KBM-7 (cell line): ENCODE data around the gene SCN2B.

Experiments
- DNase-seq: peaks from one replicate; pipeline ENCODE4 v3.0.0-alpha.2; 2015
- in situ Hi-C: fragments of 300-500 bp; cut with MboI; formaldehyde crosslinking; loops from 2 replicates; pipeline ENCODE4 v1.14.3; 2020; ENCODE audit warnings: low sequenced_read_pairs, low pct_unique_long_range_greater_than_20kb, mixed read lengths

Gene SCN2B

DNA sequence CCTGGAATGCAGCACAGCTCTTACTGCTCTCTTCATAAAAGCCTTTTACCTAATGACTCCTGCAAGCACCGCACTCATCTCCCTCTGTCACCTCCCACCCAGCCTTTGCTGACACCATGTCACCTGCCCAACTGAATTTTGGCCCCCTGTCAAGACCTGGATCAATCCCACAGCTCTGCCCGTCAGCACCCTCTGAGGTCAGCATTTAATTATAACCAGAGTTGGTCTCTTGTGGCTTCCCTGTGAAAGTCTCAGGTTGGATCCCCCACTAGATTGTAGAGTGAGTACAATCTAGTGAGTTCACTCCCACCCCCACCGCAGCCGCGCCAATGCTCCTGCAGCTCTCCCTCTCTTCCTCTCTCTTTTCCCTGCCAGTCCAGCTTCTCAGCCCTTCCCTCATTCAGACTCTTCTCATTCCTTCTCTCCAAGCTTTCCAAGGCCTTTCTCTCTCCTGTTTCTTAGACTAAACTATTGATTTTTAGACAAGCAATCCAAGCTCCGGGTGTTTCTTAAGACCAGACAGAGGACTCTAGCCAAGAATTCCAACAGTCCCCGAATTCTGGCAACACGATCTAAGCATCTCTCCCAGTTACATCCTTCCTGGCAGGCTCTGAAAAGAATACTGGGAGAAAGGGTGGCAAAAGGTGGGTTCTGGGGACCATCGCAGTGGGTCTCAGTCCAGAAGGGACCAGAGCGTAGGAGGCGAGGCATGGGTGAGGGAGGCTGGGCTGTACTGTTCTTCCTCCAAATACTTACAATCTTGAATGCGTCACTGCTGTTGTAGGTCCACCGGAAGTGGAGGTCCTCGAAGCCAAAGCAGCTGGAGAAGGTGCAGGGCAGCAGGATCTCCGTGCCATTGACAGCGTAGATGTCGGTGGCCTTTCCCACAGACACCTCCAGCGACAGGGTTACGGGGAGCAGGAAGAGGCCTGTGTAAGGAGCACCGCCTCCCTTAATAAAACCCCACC lies 31.9 kb downstream of the SCN2B start:
- no peak for DNase-seq
- in situ Hi-C loops = no loop called here

DNA sequence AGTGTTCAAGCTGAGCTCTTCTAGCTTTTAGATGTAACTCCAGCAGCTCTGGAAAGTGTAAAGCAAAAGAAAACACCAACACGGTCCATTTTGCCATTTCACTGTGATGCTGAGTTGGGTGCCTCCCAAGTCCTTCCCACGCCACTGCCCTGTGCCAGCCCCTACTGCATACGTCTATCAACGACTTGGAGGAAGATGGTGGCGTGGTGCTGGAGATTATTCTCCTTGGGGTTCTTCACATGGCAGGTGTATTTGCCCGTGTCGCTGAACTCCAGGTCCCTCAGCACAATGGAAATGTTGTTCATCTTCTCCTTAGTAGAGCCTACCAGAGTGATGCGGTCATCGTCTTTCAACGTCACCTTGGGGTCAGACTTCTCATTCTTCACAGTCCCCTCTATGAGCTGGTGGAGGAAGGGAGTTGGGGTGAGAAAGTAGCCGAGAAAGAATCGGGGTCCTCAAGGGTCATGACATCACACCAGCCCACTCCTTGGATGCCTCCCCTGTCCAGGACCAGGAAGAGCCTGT lies 32.7 kb downstream of the SCN2B start:
- in situ Hi-C loops = no loop called here
- no peak for DNase-seq

DNA sequence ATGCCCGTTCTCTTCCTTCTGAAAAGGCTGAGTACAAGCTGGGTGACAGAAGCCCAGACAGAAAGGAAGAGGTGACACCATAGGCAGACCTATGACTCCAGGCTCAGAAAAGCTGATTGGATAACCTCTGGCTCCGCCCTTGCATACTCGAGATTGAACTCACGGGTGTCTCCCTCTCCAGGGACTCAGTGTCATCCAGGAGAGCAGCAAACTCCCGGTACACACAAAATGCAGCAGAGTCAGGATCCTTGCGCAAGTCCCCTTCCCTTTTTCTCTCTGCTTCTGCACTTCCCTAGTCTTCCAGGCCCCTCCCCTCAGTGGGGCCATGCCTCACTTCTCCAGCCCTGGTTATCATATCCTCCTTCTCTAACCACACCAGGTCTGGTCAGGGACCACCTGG lies 33.6 kb downstream of the SCN2B start:
- DNase-seq = peak; percentile 76
- in situ Hi-C loops = no loop called here

GRCh38 chr11:118142081-118142480 lies 34.4 kb downstream of the SCN2B start:
- no peak for DNase-seq
- in situ Hi-C loops = no loop called here

GRCh38 chr11:118139578-118139977 lies 36.9 kb downstream of the SCN2B start:
- DNase-seq = no peak
- in situ Hi-C loops = no loop called here

GRCh38 chr11:118138839-118139420 lies 37.5 kb downstream of the SCN2B start:
- in situ Hi-C loops = no loop called here
- DNase-seq = no peak

- DNase-seq = no peak
- in situ Hi-C loops = no loop called here
Measured at GRCh38 chr11:118136801-118137200, 39.6 kb downstream of the SCN2B start.

DNA sequence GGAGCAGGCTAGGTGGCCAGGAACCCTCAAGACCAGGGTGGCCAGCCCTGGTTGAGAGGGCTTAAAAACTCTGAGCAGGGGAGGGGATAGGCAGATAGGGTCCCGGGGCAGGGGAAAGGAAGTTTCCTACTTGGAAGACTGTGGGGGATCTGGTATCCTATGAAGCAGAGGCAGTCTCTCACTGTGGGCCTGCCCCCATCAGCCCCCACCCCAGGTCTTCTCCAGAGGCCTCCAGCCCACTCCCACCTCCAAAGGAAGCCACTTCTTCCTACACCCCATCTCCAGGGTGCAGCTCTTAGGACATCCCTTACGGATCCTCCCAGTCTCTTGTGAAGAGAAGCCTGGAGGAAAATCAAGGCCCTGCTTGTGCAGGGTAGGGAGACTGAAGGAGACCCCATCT lies 40.1 kb downstream of the SCN2B start:
- in situ Hi-C loops = no loop called here
- no peak for DNase-seq

DNA sequence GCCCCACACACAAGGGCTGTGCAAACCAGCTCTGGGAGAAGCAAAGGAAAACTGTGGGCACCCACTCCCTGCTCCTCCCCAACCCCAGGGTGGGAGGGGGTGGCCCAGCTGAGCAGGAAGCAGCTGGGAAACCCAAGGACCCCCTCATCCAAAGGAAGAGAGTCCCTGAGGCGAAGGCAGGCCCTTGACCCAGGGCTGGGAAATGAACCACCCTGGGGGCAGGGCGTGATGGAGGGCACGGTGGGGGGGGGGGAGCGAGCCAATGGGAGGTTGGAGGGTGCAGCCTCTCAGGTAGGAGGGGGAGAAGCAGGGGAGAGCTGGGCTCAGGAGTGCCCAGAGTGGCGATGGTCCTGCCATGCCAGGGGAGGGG lies 40.7 kb downstream of the SCN2B start:
- DNase-seq = no peak
- in situ Hi-C loops = no loop called here

DNA sequence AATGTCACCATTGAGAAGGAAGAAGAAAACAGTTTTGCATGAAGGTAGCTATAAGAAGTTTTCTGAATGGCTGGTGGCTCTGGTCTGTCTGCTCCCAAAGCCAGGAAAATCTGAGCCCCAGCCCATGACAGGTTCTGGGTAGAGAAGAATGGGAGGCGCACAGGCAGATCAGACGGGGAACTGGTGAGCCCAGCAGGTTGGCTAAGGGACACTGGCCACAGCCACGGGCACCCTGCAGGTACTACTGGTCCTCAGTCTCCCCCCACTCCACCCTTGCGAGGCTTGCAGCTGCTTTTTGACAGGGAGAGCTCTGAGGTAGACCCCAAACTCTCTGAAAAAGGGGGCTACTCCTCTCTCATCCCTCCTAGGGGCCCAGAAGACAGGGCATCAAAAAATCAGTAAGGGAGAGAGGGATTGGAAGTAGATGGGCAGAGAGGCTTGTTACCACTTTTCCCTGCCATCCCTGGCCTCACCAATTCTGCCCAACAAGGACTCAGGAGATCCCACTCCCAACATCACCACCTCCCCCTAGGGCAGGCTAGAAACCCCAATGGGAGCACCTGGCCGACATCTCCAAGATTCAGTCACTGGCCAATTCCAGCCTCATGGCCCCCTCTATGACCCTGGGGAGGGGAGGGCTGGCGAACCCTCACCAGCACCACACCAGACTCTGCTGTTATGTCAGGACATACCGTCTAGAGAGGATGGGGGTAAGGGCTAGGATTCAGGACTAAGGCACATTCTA lies 41.2 kb downstream of the SCN2B start:
- in situ Hi-C loops = no loop called here
- DNase-seq = no peak

DNA sequence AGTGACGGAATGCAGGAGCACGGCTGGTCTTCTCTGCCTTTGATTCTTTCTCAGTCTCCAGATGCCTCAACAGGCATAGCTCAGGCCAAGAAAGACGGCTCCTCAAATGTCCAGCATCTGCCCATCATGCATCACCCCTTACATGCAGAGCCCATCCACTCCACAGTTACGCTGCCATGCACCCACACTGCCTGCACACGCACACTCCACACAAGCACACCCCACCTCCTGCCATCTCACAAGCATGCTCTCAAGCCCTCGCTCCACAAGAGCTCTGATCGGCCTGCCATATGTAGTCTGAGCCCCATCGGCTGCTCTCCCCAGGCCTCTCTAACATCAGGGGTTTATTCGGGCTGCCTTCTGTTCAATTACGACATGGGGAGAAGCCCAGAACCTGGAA lies 42.6 kb downstream of the SCN2B start:
- no peak for DNase-seq
- in situ Hi-C loops = no loop called here

GRCh38 chr11:118132385-118133151 lies 43.9 kb downstream of the SCN2B start:
- no peak for DNase-seq
- in situ Hi-C loops = no loop called here

DNA sequence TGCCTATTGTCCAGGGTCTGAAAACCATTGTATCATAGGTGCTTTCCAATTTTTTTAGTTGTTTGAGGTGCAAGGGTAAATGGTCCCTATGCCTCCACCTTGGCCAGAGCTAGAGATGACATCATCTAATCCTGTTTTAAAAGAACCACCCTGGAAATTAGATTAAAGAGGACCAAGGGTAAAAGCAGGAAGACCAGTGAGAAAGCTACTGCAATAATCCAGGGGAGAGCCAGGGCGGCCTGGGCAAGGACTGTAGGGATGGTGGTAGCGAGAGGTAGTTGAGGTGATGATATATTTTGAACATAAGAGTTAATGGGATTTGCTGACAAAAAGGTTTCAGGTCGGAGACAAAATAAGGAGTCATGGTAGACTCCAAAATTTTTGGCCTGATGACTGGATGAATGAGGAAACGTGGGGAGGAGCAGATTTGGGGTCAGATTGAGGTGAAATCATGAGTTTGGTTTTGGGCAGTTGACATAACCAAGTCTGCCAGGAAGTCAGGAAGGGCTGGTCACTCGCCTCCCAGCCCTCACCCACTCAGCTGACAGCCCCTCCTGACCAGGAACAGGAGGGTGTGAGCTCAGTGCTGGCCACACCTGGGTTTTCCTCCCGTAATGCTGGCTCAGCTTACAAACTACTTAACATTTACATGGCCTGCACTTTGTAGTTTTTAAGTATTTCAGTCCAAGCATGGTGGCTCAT lies 46.8 kb downstream of the SCN2B start:
- no peak for DNase-seq
- in situ Hi-C loops = no loop called here

- DNase-seq = no peak
- in situ Hi-C loops = no loop called here
Measured at GRCh38 chr11:118128721-118129470, 47.5 kb downstream of the SCN2B start.

- no peak for DNase-seq
- in situ Hi-C loops = no loop called here
Measured at GRCh38 chr11:118128310-118128709, 48.1 kb downstream of the SCN2B start.

DNA sequence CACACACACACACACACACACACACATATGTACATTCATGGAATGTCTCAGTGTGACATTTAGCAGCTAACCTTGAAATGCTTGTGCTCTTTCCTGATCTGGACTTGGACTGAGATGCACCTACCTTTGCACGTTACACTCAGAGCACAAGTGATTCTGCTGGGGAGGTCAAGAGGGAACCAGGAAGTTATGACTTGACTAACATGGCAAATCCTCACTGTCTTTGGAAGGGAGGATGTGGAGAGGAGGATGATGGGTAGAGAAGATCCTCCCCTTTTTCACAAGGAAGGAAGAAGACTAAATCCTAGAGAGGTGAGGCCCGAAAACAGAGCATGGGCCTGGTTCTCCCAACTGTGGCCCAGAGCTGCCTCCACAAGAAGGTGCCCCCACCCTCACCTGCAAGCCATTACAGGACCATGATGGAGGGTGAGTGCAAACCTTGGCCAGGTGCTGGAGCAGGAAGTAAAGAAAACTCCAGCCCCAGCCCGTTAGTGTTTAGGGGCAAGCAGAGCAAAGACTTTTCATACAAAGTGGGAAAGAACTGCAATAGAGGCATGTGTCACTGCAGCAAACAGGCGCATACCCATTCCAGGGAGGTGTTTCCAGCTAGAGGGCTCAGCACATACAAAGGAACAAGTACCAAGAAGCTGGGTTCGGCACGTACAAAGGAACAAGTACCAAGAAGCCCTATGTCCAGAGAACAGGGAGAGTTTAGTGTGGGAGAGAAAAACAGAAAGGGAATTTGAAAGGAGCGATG lies 50.2 kb downstream of the SCN2B start:
- DNase-seq = no peak
- in situ Hi-C loops = no loop called here

- DNase-seq = no peak
- in situ Hi-C loops = no loop called here
Measured at GRCh38 chr11:118124929-118125535, 51.4 kb downstream of the SCN2B start.
